Trophoblast cell (in vitro differentiated cells and primary cell): ENCODE measurements around the gene RAMP3.
"Not testable (repeated sequence)": the region's sequence is repeated elsewhere in the genome, so short reads cannot be mapped to it uniquely, and the experiment has no call there.

Experiments
- DNase-seq, 2 donors: peaks; one replicate each; pipeline ENCODE4 v3.0.0-alpha.2; 2016
- H2AFZ ChIP-seq: 2 replicates; pipeline ENCODE4 v1.6.1; 2013; ENCODE audit warnings: low read length, moderate library complexity, mild to moderate bottlenecking; ENCODE audit not compliant: insufficient read depth, poor library complexity
- H2AK5ac ChIP-seq: 2 replicates; pipeline ENCODE4 v1.6.1; 2013; ENCODE audit warnings: mild to moderate bottlenecking, low read length
- H2BK120ac ChIP-seq: 2 replicates; pipeline ENCODE4 v1.6.1; 2013; ENCODE audit warnings: low read length, mild to moderate bottlenecking, moderate library complexity; ENCODE audit not compliant: insufficient read depth, poor library complexity
- H2BK12ac ChIP-seq: 2 replicates; pipeline ENCODE4 v1.6.1; 2013; ENCODE audit warnings: mild to moderate bottlenecking, low read length, moderate library complexity
- H2BK5ac ChIP-seq: 2 replicates; pipeline ENCODE4 v1.6.1; 2013; ENCODE audit warnings: low read length, low read depth, moderate library complexity, mild to moderate bottlenecking; ENCODE audit not compliant: poor library complexity
- H3K14ac ChIP-seq: 2 replicates; pipeline ENCODE4 v1.6.1; 2013; ENCODE audit warnings: mild to moderate bottlenecking, low read length
- H3K18ac ChIP-seq: 2 replicates; pipeline ENCODE4 v1.6.1; 2013; ENCODE audit warnings: mild to moderate bottlenecking, low read length
- H3K23ac ChIP-seq: 2 replicates; pipeline ENCODE4 v1.6.1; 2013; ENCODE audit warnings: low read length
- H3K27ac ChIP-seq: 2 replicates; pipeline ENCODE4 v1.5.1; 2013; ENCODE audit warnings: low read depth, mild to moderate bottlenecking, inconsistent platforms, low read length, moderate library complexity
- H3K27me3 ChIP-seq: 2 replicates; pipeline ENCODE4 v1.6.1; 2013; ENCODE audit warnings: inconsistent platforms, mild to moderate bottlenecking, low read length, moderate library complexity; ENCODE audit not compliant: insufficient read depth
- H3K36me3 ChIP-seq, 2 experiments: 1 replicate in 1 of 2; 2 replicates in 1 of 2; pipeline ENCODE4 v1.6.1; 2013; ENCODE audit warnings: low read length in 2 of 2, mild to moderate bottlenecking in 2 of 2, moderate library complexity in 1 of 2; ENCODE audit not compliant: insufficient read depth in 2 of 2, control insufficient read depth in 1 of 2
- H3K4ac ChIP-seq: 2 replicates; pipeline ENCODE4 v1.6.1; 2013; ENCODE audit warnings: low read depth, mild to moderate bottlenecking, low read length, moderate library complexity
- H3K4me1 ChIP-seq, 2 experiments: 1 replicate in 1 of 2; 2 replicates in 1 of 2; pipeline ENCODE4 v1.6.1; 2013; ENCODE audit warnings: low read length in 2 of 2, mild to moderate bottlenecking in 2 of 2, moderate library complexity in 1 of 2; ENCODE audit not compliant: insufficient read depth in 2 of 2, control insufficient read depth in 1 of 2
- H3K4me2 ChIP-seq: 2 replicates; pipeline ENCODE4 v1.6.1; 2013; ENCODE audit warnings: inconsistent platforms, mild to moderate bottlenecking, low read length, moderate library complexity
- H3K4me3 ChIP-seq: 2 replicates; pipeline ENCODE4 v1.5.1; 2013; ENCODE audit warnings: mild to moderate bottlenecking, low read depth, low read length, inconsistent platforms
- H3K79me1 ChIP-seq: one replicate; pipeline ENCODE4 v1.6.1; 2013; ENCODE audit warnings: low read length
- H3K79me2 ChIP-seq: 2 replicates; pipeline ENCODE4 v1.6.1; 2013; ENCODE audit warnings: low read length, mild to moderate bottlenecking; ENCODE audit not compliant: control insufficient read depth, insufficient read depth, poor library complexity
- H3K9ac ChIP-seq: 2 replicates; pipeline ENCODE4 v1.6.1; 2013; ENCODE audit warnings: mild to moderate bottlenecking, low read length
- H3K9me3 ChIP-seq: 2 replicates; pipeline ENCODE4 v1.6.1; 2013; ENCODE audit warnings: low read depth, mild to moderate bottlenecking, control low read depth, inconsistent platforms, low read length; ENCODE audit not compliant: insufficient read depth
- H4K12ac ChIP-seq: 2 replicates; pipeline ENCODE4 v1.6.1; 2013; ENCODE audit warnings: low read depth, mild to moderate bottlenecking, low read length, moderate library complexity
- H4K8ac ChIP-seq: 2 replicates; pipeline ENCODE4 v1.6.1; 2013; ENCODE audit warnings: low read depth, mild to moderate bottlenecking, low read length, moderate library complexity
- H4K91ac ChIP-seq: one replicate; pipeline ENCODE4 v1.6.1; 2013; ENCODE audit warnings: low read depth, mild to moderate bottlenecking, low read length, moderate library complexity
- WGBS: extraction: QIAGEN DNeasy Blood & Tissue Kit; methylation state at CpG from one replicate; pipeline ENCODE4 v1.1.7; 2013; ENCODE audit warnings: missing lambda C conversion rate; ENCODE audit not compliant: insufficient read length, insufficient coverage; ENCODE audit errors: extremely low coverage; 5-methylcytosine and 5-hydroxymethylcytosine counted together

The RAMP3 gene

GRCh38 chr7:45151131-45151684 is 6.4 kb upstream of the RAMP3 start:
- no peaks in the 10 kb centered on the region for H3K27me3 ChIP-seq
- no peak overlapping the region for H3K14ac ChIP-seq
- H2AFZ ChIP-seq, result no peak overlapping the region
- no peaks in the 10 kb centered on the region for H3K36me3 ChIP-seq
- H3K23ac ChIP-seq, result no peak overlapping the region
- no peaks in the 10 kb centered on the region for H3K4me1 ChIP-seq
- H2BK12ac ChIP-seq, result no peak overlapping the region
- H3K4ac ChIP-seq, result no peak overlapping the region
- H3K4me2 ChIP-seq, result no peak overlapping the region
- H2BK120ac ChIP-seq, result no peak overlapping the region
- H2AK5ac ChIP-seq, result no peak overlapping the region
- H3K9me3 ChIP-seq, result peaks cover 3% of the 10 kb centered on the region
- H3K79me1 ChIP-seq, result no peaks in the 10 kb centered on the region
- H4K91ac ChIP-seq, result no peak overlapping the region
- no peak for DNase-seq
- no peak overlapping the region for H3K18ac ChIP-seq
- WGBS, result no CpG with 5 or more reads among the region's 9 CpGs
- H4K8ac ChIP-seq, result no peak overlapping the region
- no peak overlapping the region for H4K12ac ChIP-seq
- H3K27ac ChIP-seq, result no peak overlapping the region
- H2BK5ac ChIP-seq, result no peak overlapping the region
- H3K79me2 ChIP-seq, result no peaks in the 10 kb centered on the region
- H3K9ac ChIP-seq, result no peak overlapping the region
- no peak overlapping the region for H3K4me3 ChIP-seq

- no peak overlapping the region for H3K23ac ChIP-seq
- no peak overlapping the region for H3K9ac ChIP-seq
- H3K4me3 ChIP-seq, result no peak overlapping the region
- no peak overlapping the region for H3K27ac ChIP-seq
- no peak overlapping the region for H3K14ac ChIP-seq
- WGBS, result no CpG with 5 or more reads among the region's 3 CpGs
- H3K79me1 ChIP-seq, result no peaks in the 10 kb centered on the region
- H2BK5ac ChIP-seq, result no peak overlapping the region
- no peak overlapping the region for H3K18ac ChIP-seq
- H3K4me1 ChIP-seq, result no peaks in the 10 kb centered on the region
- H4K91ac ChIP-seq, result no peak overlapping the region
- H4K12ac ChIP-seq, result no peak overlapping the region
- no peak for DNase-seq
- no peak overlapping the region for H4K8ac ChIP-seq
- no peak overlapping the region for H3K4ac ChIP-seq
- H3K27me3 ChIP-seq, result peaks cover 4% of the 10 kb centered on the region
- H3K4me2 ChIP-seq, result no peak overlapping the region
- no peak overlapping the region for H2AK5ac ChIP-seq
- H2BK120ac ChIP-seq, result no peak overlapping the region
- H2AFZ ChIP-seq, result no peak overlapping the region
- peaks cover 5% of the 10 kb centered on the region for H3K9me3 ChIP-seq
- H3K36me3 ChIP-seq, result no peaks in the 10 kb centered on the region
- H3K79me2 ChIP-seq, result no peaks in the 10 kb centered on the region
- no peak overlapping the region for H2BK12ac ChIP-seq
These were observed 5.6 kb upstream of the RAMP3 start for GRCh38 chr7:45151967-45152366.

GRCh38 chr7:45153233-45153632 is 4.4 kb upstream of the RAMP3 start:
- no peak for DNase-seq
- H2AK5ac ChIP-seq, result no peak overlapping the region
- H3K4ac ChIP-seq, result no peak overlapping the region
- no peak overlapping the region for H3K4me3 ChIP-seq
- H2AFZ ChIP-seq, result no peak overlapping the region
- no peaks in the 10 kb centered on the region for H3K79me1 ChIP-seq
- no CpG with 5 or more reads among the region's 3 CpGs for WGBS
- H2BK5ac ChIP-seq, result no peak overlapping the region
- H3K4me1 ChIP-seq, result peaks cover 0 to 2% of the 10 kb centered on the region in 2 experiments
- H3K23ac ChIP-seq, result no peak overlapping the region
- no peak overlapping the region for H3K9ac ChIP-seq
- H3K18ac ChIP-seq, result no peak overlapping the region
- H4K8ac ChIP-seq, result no peak overlapping the region
- H3K79me2 ChIP-seq, result no peaks in the 10 kb centered on the region
- H4K12ac ChIP-seq, result no peak overlapping the region
- H4K91ac ChIP-seq, result no peak overlapping the region
- H3K36me3 ChIP-seq, result no peaks in the 10 kb centered on the region
- H3K27ac ChIP-seq, result no peak overlapping the region
- no peak overlapping the region for H2BK12ac ChIP-seq
- H2BK120ac ChIP-seq, result no peak overlapping the region
- peaks cover 11% of the 10 kb centered on the region for H3K9me3 ChIP-seq
- no peak overlapping the region for H3K14ac ChIP-seq
- no peak overlapping the region for H3K4me2 ChIP-seq
- peaks cover 14% of the 10 kb centered on the region for H3K27me3 ChIP-seq

GRCh38 chr7:45153861-45154260 is 3.7 kb upstream of the RAMP3 start:
- not testable (repeated sequence) for DNase-seq
- no CpG with 5 or more reads among the region's 8 CpGs for WGBS

More at GRCh38 chr7:45153861-45154260, 3.7 kb upstream of the RAMP3 start:
- H3K79me1 ChIP-seq, H2AFZ ChIP-seq, H3K23ac ChIP-seq, H2BK120ac ChIP-seq, H3K4me3 ChIP-seq, H3K14ac ChIP-seq, H3K27ac ChIP-seq, H2AK5ac ChIP-seq, H2BK5ac ChIP-seq, H3K4me2 ChIP-seq, H4K91ac ChIP-seq, H3K9ac ChIP-seq, H3K79me2 ChIP-seq, H4K12ac ChIP-seq, H4K8ac ChIP-seq, H3K4me1 ChIP-seq, H3K36me3 ChIP-seq, H2BK12ac ChIP-seq, H3K4ac ChIP-seq, H3K18ac ChIP-seq: not testable (repeated sequence)
- Histone ChIP-seq H3K27me3 (peaks cover 20% of the 10 kb centered on the region), H3K9me3 (peaks cover 11% of the 10 kb centered on the region)
